GM10266 (cell line): ENCODE measurements around the gene PDZD2.

Source experiments
- DNase-seq: peaks from one replicate; pipeline ENCODE4 v3.0.0; 2012; ENCODE audit errors: extremely low spot score
- TF ChIP-seq, protein P1 (sequence below): IDR thresholded peaks from 2 replicates; pipeline ENCODE4 v1.5.1; 2012; ENCODE audit warnings: mild to moderate bottlenecking, low read depth; ENCODE audit not compliant: control insufficient read depth, insufficient read depth; ENCODE audit errors: missing control alignments

PDZD2 gene

GRCh38 chr5:32017692-32018367 is 378.9 kb downstream of the PDZD2 start:
- DNase-seq: no peak
- TF ChIP-seq, protein P1, sequence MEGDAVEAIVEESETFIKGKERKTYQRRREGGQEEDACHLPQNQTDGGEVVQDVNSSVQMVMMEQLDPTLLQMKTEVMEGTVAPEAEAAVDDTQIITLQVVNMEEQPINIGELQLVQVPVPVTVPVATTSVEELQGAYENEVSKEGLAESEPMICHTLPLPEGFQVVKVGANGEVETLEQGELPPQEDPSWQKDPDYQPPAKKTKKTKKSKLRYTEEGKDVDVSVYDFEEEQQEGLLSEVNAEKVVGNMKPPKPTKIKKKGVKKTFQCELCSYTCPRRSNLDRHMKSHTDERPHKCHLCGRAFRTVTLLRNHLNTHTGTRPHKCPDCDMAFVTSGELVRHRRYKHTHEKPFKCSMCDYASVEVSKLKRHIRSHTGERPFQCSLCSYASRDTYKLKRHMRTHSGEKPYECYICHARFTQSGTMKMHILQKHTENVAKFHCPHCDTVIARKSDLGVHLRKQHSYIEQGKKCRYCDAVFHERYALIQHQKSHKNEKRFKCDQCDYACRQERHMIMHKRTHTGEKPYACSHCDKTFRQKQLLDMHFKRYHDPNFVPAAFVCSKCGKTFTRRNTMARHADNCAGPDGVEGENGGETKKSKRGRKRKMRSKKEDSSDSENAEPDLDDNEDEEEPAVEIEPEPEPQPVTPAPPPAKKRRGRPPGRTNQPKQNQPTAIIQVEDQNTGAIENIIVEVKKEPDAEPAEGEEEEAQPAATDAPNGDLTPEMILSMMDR: no peak

DNA sequence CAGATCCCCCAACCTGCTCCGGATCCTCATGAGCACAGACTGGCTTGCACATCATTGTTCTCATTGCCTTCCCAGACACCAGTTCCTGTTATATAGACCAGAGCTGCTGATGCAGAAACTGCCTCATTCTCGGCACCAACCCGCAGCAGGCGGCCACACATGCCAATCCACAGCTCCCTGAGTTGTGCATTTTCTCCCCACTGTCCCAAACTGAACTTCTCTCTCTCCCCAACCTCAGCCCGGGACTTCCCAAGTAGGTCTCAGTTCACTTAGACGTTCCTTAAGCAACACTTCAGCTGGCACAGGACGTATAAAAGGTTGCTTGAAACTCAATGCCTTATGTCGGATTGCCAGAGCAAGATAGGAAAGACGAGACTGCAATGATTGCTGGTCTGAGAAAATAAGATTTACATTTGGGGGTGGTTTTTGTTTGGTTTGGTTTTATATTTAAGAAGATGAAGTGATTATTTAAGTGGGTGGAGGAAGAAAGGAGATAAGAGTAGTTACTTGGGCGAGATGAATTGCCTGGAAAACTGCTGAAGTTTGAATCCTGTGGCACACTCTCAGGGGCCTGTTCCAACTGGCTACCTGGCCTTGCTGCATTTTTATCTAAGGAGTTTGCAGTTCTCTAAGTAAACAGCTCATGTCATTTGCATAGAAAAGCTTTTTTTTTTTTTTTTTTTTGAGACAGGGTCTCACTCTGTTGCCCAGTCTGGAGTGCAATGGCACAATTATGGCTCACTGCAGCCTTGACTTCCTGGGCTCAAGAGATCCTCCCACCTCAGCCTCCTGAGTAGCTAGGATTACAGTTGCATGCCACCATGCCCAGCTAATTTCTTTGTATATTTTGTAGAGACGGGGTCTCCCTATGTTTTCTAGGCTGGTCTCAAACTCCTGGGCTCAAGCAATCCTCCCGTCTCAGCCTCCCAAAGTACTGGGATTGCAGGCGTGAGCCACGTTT is 379.8 kb downstream of the PDZD2 start:
- no peak for DNase-seq

GRCh38 chr5:32020271-32020670 is 381.3 kb downstream of the PDZD2 start:
- TF ChIP-seq, protein P1: no peak
- no peak for DNase-seq

More for the DNA sequence above, 379.8 kb downstream of the PDZD2 start:
- TF ChIP-seq, protein P1: no peak

- TF ChIP-seq, protein P1: no peak
- no peak for DNase-seq
Observed at GRCh38 chr5:32020946-32021345, 382.0 kb downstream of the PDZD2 start.

DNA sequence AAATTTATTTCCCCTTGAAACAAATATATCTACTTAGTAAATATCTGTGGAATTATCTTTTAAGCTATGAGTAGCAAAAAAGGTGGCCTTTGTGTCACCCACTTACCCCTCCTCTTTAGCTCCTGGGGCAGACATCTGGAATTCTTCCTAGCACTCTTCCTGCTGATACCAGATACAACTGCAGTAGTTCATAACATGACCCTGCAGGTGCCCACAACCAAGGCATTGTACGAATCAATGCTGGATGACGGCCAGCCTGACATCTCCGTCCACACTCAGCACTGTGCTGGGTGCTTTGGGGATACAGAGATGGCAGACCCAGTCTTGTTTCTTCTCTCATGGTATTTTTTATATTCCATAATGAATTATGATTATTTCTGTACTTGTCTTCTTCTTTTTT is 382.8 kb downstream of the PDZD2 start:
- TF ChIP-seq, protein P1: no peak
- no peak for DNase-seq

DNA sequence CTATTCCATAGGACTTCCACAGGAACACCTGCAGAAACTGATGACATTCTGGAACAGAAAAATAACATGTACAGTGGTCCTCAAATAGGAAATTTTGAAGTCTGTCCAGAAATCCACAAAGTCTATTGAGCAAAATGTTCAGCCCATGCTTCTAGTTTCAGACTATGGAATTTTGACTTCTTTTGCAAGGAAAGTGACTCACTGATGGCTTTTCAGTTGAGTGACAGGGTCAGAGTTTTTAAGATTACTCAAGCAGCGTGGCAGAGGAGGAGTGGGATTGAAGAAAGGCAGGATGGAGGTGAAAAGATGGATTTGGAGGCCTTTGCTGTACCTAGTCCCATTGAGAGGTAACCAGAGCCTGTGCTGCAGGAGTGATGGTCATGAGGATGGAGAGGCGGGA is 383.7 kb downstream of the PDZD2 start:
- no peak for DNase-seq
- TF ChIP-seq, protein P1: no peak

DNA sequence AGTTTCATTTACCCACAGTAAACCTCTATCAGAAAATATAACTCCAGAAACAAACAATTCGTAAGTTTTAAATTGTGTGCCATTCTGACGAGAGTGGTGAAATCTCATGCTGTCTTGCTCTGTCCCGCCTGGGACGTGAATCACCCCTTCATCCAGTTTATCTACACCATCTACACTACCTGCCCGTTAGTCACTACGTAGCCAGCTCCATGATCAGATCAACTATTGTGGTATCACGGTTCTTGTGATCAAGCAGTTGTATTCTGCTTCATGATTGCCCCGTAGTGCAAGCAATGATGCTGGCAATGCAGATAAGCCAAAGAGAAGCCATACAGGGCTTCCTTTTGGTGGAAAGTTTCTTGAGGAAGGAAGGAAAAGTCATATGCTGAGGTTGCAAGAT is 384.9 kb downstream of the PDZD2 start:
- TF ChIP-seq, protein P1: no peak
- DNase-seq: no peak
